ENCODE measurements around the gene PAQR5. TPM values are rescaled to one million over a fixed set of nuclear protein-coding genes. Genes with fewer than 3 reads are reported as not detected.

Gene PAQR5
- total RNA-seq, 1 donor from 2014 or later = 0.15 TPM

DNA sequence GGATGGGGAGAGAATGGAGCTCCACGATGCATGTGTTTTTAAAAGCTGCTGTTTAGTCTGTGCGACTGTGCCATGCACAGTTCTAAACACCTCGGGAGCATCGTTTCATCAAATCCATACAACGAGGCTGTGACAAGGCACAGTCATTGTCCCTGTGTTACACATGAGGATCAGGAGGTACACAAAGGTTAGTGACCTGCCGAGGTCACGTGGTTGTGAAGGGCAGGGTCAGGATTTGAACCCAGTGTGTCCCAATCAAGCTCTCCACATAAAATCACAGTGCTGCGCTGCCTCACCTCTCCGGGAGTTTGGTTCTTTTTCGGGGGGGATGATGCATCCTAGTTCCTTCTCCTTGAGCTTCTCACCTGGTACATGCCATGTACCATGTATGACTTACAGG, 96.7 kb downstream of the PAQR5 start:
- Mint-ChIP-seq H3K36me3 (ENCODE audit: low read depth, unreplicated experiment) (no peaks in the 10 kb centered on the region), H3K27ac (ENCODE audit: unreplicated experiment) (no peak overlapping the region), H3K9me3 (ENCODE audit: unreplicated experiment) (no peaks in the 10 kb centered on the region), H3K4me1 (ENCODE audit: unreplicated experiment) (no peaks in the 10 kb centered on the region), H3K27me3 (ENCODE audit: unreplicated experiment) (peaks cover 5% of the 10 kb centered on the region), H3K4me3 (ENCODE audit: unreplicated experiment) (no peak overlapping the region)
- TF ChIP-seq, protein P1, sequence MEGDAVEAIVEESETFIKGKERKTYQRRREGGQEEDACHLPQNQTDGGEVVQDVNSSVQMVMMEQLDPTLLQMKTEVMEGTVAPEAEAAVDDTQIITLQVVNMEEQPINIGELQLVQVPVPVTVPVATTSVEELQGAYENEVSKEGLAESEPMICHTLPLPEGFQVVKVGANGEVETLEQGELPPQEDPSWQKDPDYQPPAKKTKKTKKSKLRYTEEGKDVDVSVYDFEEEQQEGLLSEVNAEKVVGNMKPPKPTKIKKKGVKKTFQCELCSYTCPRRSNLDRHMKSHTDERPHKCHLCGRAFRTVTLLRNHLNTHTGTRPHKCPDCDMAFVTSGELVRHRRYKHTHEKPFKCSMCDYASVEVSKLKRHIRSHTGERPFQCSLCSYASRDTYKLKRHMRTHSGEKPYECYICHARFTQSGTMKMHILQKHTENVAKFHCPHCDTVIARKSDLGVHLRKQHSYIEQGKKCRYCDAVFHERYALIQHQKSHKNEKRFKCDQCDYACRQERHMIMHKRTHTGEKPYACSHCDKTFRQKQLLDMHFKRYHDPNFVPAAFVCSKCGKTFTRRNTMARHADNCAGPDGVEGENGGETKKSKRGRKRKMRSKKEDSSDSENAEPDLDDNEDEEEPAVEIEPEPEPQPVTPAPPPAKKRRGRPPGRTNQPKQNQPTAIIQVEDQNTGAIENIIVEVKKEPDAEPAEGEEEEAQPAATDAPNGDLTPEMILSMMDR (IDR thresholded peaks at IDR 0.05; ENCODE audit: unreplicated experiment) = no peak
- DNase-seq (ENCODE audit: low spot score) = no peak

DNA sequence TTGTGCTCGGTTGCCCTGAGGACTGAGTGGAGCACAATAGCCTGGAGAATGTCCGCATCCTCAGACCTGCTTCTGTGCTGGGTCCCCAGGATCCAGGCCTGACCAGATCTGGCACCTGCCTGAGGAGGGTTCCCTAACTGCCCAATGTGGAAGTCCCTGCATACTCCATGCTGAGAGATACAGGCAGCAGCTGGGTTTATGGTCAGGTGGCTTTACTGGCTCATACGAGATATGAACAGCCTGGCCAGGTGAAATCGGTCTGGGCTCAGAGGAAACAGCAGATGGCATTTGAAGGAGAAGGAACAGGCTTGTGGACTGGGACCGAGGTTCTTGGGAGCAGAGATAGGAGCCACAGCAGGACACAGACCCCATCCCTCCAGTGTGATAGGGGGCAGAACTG, 97.3 kb downstream of the PAQR5 start:
- TF ChIP-seq, protein P1 (IDR thresholded peaks at IDR 0.05; ENCODE audit: unreplicated experiment) = no peak
- Mint-ChIP-seq H3K4me3 (ENCODE audit: unreplicated experiment) (no peak overlapping the region), H3K36me3 (ENCODE audit: low read depth, unreplicated experiment) (no peaks in the 10 kb centered on the region), H3K4me1 (ENCODE audit: unreplicated experiment) (no peaks in the 10 kb centered on the region), H3K27me3 (ENCODE audit: unreplicated experiment) (peaks cover 5% of the 10 kb centered on the region), H3K9me3 (ENCODE audit: unreplicated experiment) (no peaks in the 10 kb centered on the region), H3K27ac (ENCODE audit: unreplicated experiment) (no peak overlapping the region)
- DNase-seq (ENCODE audit: low spot score) = no peak

DNA sequence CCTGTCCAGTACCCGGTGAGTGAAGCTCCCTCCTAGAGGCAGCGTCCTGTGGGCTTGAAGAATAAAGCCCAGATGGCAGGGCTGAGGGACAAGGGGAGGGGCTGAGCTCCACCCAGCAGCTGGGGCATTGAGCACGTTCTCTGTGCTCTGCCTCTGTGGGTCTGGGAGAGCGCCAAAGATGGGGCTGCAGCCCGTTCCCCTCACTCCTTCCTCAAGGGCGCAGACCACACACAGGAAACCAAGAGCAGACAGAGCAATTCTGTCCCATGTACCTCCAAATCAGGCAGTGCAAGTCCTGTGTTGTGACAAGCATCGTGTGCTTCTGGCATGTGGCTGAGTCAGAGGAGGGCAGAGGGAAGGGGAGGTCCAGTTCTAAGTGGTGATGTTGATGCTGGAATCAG, 99.8 kb downstream of the PAQR5 start:
- H3K9me3 Mint-ChIP-seq (ENCODE audit: unreplicated experiment) = no peaks in the 10 kb centered on the region
- no peaks in the 10 kb centered on the region for H3K36me3 Mint-ChIP-seq (ENCODE audit: low read depth, unreplicated experiment)
- TF ChIP-seq, protein P1 (IDR thresholded peaks at IDR 0.05; ENCODE audit: unreplicated experiment) = no peak
- H3K27ac Mint-ChIP-seq (ENCODE audit: unreplicated experiment) = no peak overlapping the region
- no peak for DNase-seq (ENCODE audit: low spot score)
- H3K27me3 Mint-ChIP-seq (ENCODE audit: unreplicated experiment) = peaks cover 4% of the 10 kb centered on the region
- H3K4me3 Mint-ChIP-seq (ENCODE audit: unreplicated experiment) = no peak overlapping the region
- no peaks in the 10 kb centered on the region for H3K4me1 Mint-ChIP-seq (ENCODE audit: unreplicated experiment)

DNA sequence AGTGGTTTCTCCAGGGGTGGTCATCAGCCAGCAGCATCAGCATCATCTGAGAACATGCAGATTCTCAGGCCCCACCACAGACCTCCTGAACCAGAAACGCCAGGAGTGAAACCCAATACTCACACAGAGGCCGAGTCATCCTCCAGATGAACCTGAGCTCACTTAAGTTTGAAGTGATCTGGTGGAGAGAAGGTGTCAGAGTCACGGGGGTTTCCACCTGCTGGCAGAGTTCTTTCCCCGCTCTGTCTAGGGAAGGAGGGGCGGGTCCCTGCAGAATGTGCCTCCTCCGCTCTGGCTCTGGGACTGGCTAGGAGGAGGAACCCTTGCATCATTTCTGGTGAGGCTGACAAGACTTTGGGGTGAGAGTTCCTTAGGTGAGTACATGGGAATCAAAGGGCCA, 102.1 kb downstream of the PAQR5 start:
- no peak overlapping the region for H3K4me3 Mint-ChIP-seq (ENCODE audit: unreplicated experiment)
- no peak for DNase-seq (ENCODE audit: low spot score)
- no peaks in the 10 kb centered on the region for H3K36me3 Mint-ChIP-seq (ENCODE audit: low read depth, unreplicated experiment)
- no peaks in the 10 kb centered on the region for H3K9me3 Mint-ChIP-seq (ENCODE audit: unreplicated experiment)
- no peak overlapping the region for H3K27ac Mint-ChIP-seq (ENCODE audit: unreplicated experiment)
- H3K27me3 Mint-ChIP-seq (ENCODE audit: unreplicated experiment) = peaks cover 1% of the 10 kb centered on the region
- TF ChIP-seq, protein P1 (IDR thresholded peaks at IDR 0.05; ENCODE audit: unreplicated experiment) = no peak
- H3K4me1 Mint-ChIP-seq (ENCODE audit: unreplicated experiment) = no peaks in the 10 kb centered on the region

DNA sequence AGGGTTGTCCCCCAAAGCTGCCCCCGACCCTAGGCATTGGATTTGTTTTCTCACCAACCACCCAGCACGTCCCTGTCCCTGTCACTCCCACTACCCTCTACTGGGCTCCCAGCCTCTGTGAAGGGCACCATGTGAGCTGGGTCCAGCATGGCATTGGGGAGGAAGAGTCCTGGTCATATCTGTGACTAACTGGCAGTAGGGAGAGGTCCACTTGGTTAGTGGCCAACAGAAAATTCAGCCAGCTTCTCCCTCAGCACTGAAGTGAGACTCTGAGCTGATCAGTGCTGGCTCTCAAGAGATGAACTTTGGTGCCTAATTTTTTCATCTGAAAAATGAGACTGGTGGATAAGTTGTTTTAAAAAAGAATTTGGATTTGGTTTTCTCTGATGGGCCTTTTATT, 104.1 kb downstream of the PAQR5 start:
- DNase-seq (ENCODE audit: low spot score) = no peak
- Mint-ChIP-seq H3K27ac (ENCODE audit: unreplicated experiment) (no peak overlapping the region), H3K27me3 (ENCODE audit: unreplicated experiment) (no peaks in the 10 kb centered on the region), H3K9me3 (ENCODE audit: unreplicated experiment) (no peaks in the 10 kb centered on the region), H3K4me3 (ENCODE audit: unreplicated experiment) (no peak overlapping the region), H3K36me3 (ENCODE audit: low read depth, unreplicated experiment) (no peaks in the 10 kb centered on the region), H3K4me1 (ENCODE audit: unreplicated experiment) (no peaks in the 10 kb centered on the region)
- TF ChIP-seq, protein P1 (IDR thresholded peaks at IDR 0.05; ENCODE audit: unreplicated experiment) = no peak

Data from endothelial cell (in vitro differentiated cells).